Adrenal gland (tissue), 5 donors: Measurements from ENCODE around the gene PDK2.

ENCODE experiments used
- CTCF ChIP-seq, 6 experiments: fragments of 450-650 bp in 4 of 6; fragments of 200-600 bp in 2 of 6; sonication (generic) in 1 of 6; IDR thresholded peaks; 1 replicate in 5 of 6; 2 replicates in 1 of 6; pipeline versions ENCODE4 v1.5.1 to v1.8.0; 2016 to 2021; ENCODE audit warnings: antibody characterized with exemption in 6 of 6, mild to moderate bottlenecking in 2 of 6, moderate library complexity in 1 of 6
- POLR2A ChIP-seq, 2 donors: fragments of 450-650 bp; IDR thresholded peaks; one replicate each; pipeline ENCODE4 v1.6.1; 2017; ENCODE audit warnings: antibody characterized with exemption in 2 of 2, mild to moderate bottlenecking in 2 of 2, moderate library complexity in 1 of 2
- donor health status: DM: no; HTN: no; CAD: no.

GRCh38 chr17:50130559-50131305 is 35.6 kb downstream of the PDK2 start:
- no peak for TF ChIP-seq POLR2A (IDR thresholded peaks at IDR 0.05)
- no peak for TF ChIP-seq CTCF (IDR thresholded peaks at IDR 0.05)
